HCT116 (cell line): ENCODE results near the gene TRIM56. TPM values are rescaled to one million over a fixed set of nuclear protein-coding genes. Genes with fewer than 3 reads are reported as not detected.
"Not testable (repeated sequence)": the region's sequence is repeated elsewhere in the genome, so short reads cannot be mapped to it uniquely, and the experiment has no call there.

Source experiments
- ATAC-seq: fragments of 200-7000 bp; cut with Tn5 transposase; 2 replicates; pipeline ENCODE4 v1.9.1; 2020; ENCODE audit warnings: mild to moderate bottlenecking, moderate library complexity
- BruUV-seq: library from RNA; stranded (reverse); fragments of 400-500 nt; replicated peaks from 2 replicates; lab custom pipeline; 2021; lab: Mats Ljungman, UMichigan
- CTCF ChIA-PET: fragments of 300-600 bp; sonication (Branson Sonifier 250); formaldehyde crosslinking; loops from one replicate; lab custom pipeline; 2021; ENCODE audit warnings: antibody characterized with exemption; lab: Charles Lee
- POLR2A ChIA-PET: fragments of 300-600, 350-600 bp; sonication (Branson Sonifier 250); formaldehyde crosslinking; loops from one replicate; lab custom pipeline; 2021; ENCODE audit warnings: antibody characterized with exemption; lab: Charles Lee
- RAD21 ChIA-PET, 2 experiments: fragments of 300-600 bp; sonication (Branson Sonifier 250); formaldehyde crosslinking; loops; one replicate each; lab custom pipeline; 2023; ENCODE audit warnings: low total read pairs in 2 of 2; ENCODE audit not compliant: uncharacterized antibody in 2 of 2, unreplicated experiment in 2 of 2, low non-redundant PET in 1 of 2; lab: Charles Lee
- DNase-seq: peaks from one replicate; pipeline ENCODE4 v3.0.0-alpha.2; 2010; ENCODE audit warnings: low read depth, low spot score
- H2AFZ ChIP-seq: fragments of 200-600 bp; shearing (Covaris generic), sonication (generic); 2 replicates; pipeline ENCODE4 v1.6.1; 2017; ENCODE audit warnings: low read depth, mixed run types, mixed read lengths, antibody characterized with exemption, low read length; ENCODE audit not compliant: poor library complexity, severe bottlenecking
- H3K27ac ChIP-seq: 2 replicates; pipeline ENCODE4 v1.5.1; 2012; ENCODE audit warnings: low read depth, low read length
- H3K27me3 ChIP-seq: fragments of 200-600 bp; sonication (generic); 2 replicates; pipeline ENCODE4 v1.6.1; 2016; ENCODE audit warnings: mixed run types, low read length, mixed read lengths; ENCODE audit not compliant: insufficient read depth
- H3K36me3 ChIP-seq, 2 experiments: fragments of 200-500 bp in 1 of 2; fragments of 200-600 bp in 1 of 2; sonication (Bioruptor generic) in 1 of 2; sonication (generic) in 1 of 2; 2 replicates each; pipeline versions ENCODE4 v1.5.1 to v1.6.1; 2014 to 2016; ENCODE audit warnings: low read length in 2 of 2, inconsistent platforms in 1 of 2, mixed read lengths in 1 of 2, mixed run types in 1 of 2; ENCODE audit not compliant: insufficient read depth in 2 of 2, control insufficient read depth in 1 of 2
- H3K4me1 ChIP-seq, 2 experiments: fragments of 200-600 bp in 1 of 2; sonication (generic) in 1 of 2; 2 replicates each; pipeline versions ENCODE4 v1.5.1 to v1.6.1; 2012 to 2017; ENCODE audit warnings: low read length in 2 of 2, inconsistent platforms in 1 of 2, mild to moderate bottlenecking in 1 of 2, mixed read lengths in 1 of 2, mixed run types in 1 of 2, moderate library complexity in 1 of 2; ENCODE audit not compliant: insufficient read depth in 2 of 2, control insufficient read depth in 1 of 2
- H3K4me2 ChIP-seq: fragments of 200-600 bp; sonication (generic); 2 replicates; pipeline ENCODE4 v1.6.1; 2017; ENCODE audit warnings: mixed run types, low read length, mixed read lengths
- H3K4me3 ChIP-seq, 2 experiments: fragments of 200-600 bp in 1 of 2; sonication (generic) in 1 of 2; replicated peaks in 1 of 2; 2 replicates each; pipeline ENCODE4 v1.5.1; 2011 to 2016; ENCODE audit warnings: low read length in 2 of 2, control low read depth in 1 of 2, low read depth in 1 of 2, mild to moderate bottlenecking in 1 of 2, mixed read lengths in 1 of 2, mixed run types in 1 of 2
- H3K79me2 ChIP-seq: fragments of 200-600 bp; sonication (generic); 2 replicates; pipeline ENCODE4 v1.6.1; 2017; ENCODE audit warnings: mild to moderate bottlenecking, mixed run types, low read length, moderate library complexity, mixed read lengths; ENCODE audit not compliant: insufficient read depth
- H3K9ac ChIP-seq: fragments of 200-600 bp; sonication (generic); 2 replicates; pipeline ENCODE4 v1.6.1; 2016; ENCODE audit warnings: low read length, mixed read lengths
- H3K9me2 ChIP-seq: fragments of 200-600 bp; sonication (generic), shearing (Covaris generic); 2 replicates; pipeline ENCODE4 v1.6.1; 2017; ENCODE audit warnings: mixed run types, mild to moderate bottlenecking, moderate library complexity; ENCODE audit not compliant: insufficient read depth
- H3K9me3 ChIP-seq, 2 experiments: fragments of 200-500 bp in 1 of 2; fragments of 200-600 bp in 1 of 2; sonication (Bioruptor generic) in 1 of 2; sonication (generic) in 1 of 2; 2 replicates each; pipeline ENCODE4 v1.6.1; 2014 to 2017; ENCODE audit warnings: low read length in 2 of 2, mixed read lengths in 2 of 2, inconsistent platforms in 1 of 2, low read depth in 1 of 2, mild to moderate bottlenecking in 1 of 2, mixed run types in 1 of 2, moderate library complexity in 1 of 2; ENCODE audit not compliant: control insufficient read depth in 1 of 2, insufficient read depth in 1 of 2
- H4K20me1 ChIP-seq: fragments of 200-600 bp; sonication (generic), shearing (Covaris generic); 2 replicates; pipeline ENCODE4 v1.6.1; 2017; ENCODE audit warnings: mixed run types, mild to moderate bottlenecking, moderate library complexity; ENCODE audit not compliant: insufficient read depth
- SRF ChIP-seq: IDR thresholded peaks from 2 replicates; pipeline ENCODE4 v1.6.1; 2012; ENCODE audit warnings: low read depth
- TCF7L2 ChIP-seq: IDR thresholded peaks from 2 replicates; pipeline ENCODE4 v1.7.0; 2011; ENCODE audit warnings: borderline replicate concordance, inconsistent platforms; ENCODE audit not compliant: insufficient read depth, insufficient read length; ENCODE audit errors: extremely low read depth
- intact Hi-C: fragments of 100-400 bp; cut with micrococcal nuclease; formaldehyde crosslinking; loops from 2 replicates; pipeline ENCODE4 v1.10.0; 2022
- total RNA-seq: library from RNA; stranded (reverse); gene quantifications from one replicate; pipeline ENCODE4 v1.2.1, GENCODE V29; 2021; ENCODE audit not compliant: unreplicated experiment
- TF ChIP-seq, protein P1 (sequence below), 3 experiments: fragments of 200-600 bp in 1 of 3; sonication (generic) in 1 of 3; IDR thresholded peaks in 2 of 3; conservative IDR thresholded peaks in 1 of 3; 2 replicates each; pipeline ENCODE4 v1.5.1; 2012 to 2017; ENCODE audit warnings: low read depth in 2 of 3, low read length in 2 of 3, antibody characterized with exemption in 1 of 3, borderline replicate concordance in 1 of 3, control low read depth in 1 of 3, mild to moderate bottlenecking in 1 of 3, mixed read lengths in 1 of 3, mixed run types in 1 of 3, moderate library complexity in 1 of 3; ENCODE audit not compliant: insufficient read depth in 1 of 3

Gene TRIM56
- total RNA-seq, 1 experiment from 2014 or later = 25.9 TPM

DNA sequence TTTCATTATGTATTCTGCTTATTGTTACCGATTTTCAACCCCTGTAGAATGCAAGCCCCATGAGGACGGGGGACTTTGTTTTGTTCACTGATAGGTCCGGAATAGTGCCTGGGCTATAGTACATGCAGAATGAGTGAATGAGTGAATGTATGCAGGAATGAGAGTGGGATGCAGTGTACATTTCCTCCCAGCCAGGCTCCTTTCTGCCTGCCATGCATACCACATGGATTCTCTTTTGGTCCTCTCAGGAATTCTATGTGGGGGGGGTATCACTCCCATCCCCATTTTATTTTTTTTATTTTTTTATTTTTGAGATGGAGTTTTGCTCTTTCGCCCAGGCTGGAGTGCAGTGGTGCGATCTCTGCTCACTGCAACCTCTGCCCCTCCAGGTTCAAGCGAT lies 16.7 kb downstream of the TRIM56 start (continued):
- TF ChIP-seq, protein P1, sequence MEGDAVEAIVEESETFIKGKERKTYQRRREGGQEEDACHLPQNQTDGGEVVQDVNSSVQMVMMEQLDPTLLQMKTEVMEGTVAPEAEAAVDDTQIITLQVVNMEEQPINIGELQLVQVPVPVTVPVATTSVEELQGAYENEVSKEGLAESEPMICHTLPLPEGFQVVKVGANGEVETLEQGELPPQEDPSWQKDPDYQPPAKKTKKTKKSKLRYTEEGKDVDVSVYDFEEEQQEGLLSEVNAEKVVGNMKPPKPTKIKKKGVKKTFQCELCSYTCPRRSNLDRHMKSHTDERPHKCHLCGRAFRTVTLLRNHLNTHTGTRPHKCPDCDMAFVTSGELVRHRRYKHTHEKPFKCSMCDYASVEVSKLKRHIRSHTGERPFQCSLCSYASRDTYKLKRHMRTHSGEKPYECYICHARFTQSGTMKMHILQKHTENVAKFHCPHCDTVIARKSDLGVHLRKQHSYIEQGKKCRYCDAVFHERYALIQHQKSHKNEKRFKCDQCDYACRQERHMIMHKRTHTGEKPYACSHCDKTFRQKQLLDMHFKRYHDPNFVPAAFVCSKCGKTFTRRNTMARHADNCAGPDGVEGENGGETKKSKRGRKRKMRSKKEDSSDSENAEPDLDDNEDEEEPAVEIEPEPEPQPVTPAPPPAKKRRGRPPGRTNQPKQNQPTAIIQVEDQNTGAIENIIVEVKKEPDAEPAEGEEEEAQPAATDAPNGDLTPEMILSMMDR (IDR thresholded peaks at IDR 0.05 in 2 of 3, conservative IDR thresholded peaks at IDR 0.05 in 1 of 3; ENCODE audit: borderline replicate concordance in 1 of 3, insufficient read depth in 1 of 3, low read depth in 2 of 3, low read length in 2 of 3) = no peak
- TF ChIP-seq TCF7L2 = no peak
- TF ChIP-seq SRF = no peak

DNA sequence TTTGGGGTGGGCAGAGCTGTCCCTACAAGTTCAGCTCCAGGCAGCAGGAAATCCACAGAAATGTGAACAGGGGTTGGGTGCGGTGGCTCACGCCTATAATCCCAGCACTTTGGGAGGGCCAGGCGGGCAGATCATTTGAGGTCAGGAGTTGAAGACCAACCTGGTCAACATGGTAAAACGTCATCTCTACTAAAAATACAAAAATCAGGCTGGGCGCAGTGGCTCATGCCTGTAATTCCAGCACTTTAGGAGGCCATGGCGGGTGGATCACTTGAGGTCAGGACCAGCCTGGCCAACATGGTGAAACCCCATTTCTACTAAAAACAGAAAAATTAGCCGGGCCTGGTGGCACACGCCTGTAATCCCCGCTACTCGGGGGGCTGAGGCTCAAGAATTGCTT lies 18.4 kb downstream of the TRIM56 start:
- H3K4me2 ChIP-seq = peak overlapping the region; percentile 51
- BruUV-seq, ATAC-seq, H3K79me2 ChIP-seq, H3K36me3 ChIP-seq, intact Hi-C loops, H3K27me3 ChIP-seq, H3K9me3 ChIP-seq, H3K9me2 ChIP-seq, RAD21 ChIA-PET, H4K20me1 ChIP-seq, H3K4me3 ChIP-seq, DNase-seq: not testable (repeated sequence)
- H3K4me1 ChIP-seq = peaks cover 56 to 75% of the 10 kb centered on the region in 2 experiments
- peak overlapping the region; percentile 16 for H2AFZ ChIP-seq
- POLR2A ChIA-PET = interaction anchor here (0.9 kb wide), 1 partner anchor 15 kb away, joined by 3 read pairs; no protein-coding TSS in a partner anchor
- CTCF ChIA-PET = interaction anchor here (1.6 kb wide), 1 partner anchor 9 kb away, joined by 5 read pairs; no protein-coding TSS in a partner anchor
- peak overlapping the region; percentile 27 for H3K27ac ChIP-seq
- H3K9ac ChIP-seq = peak overlapping the region; percentile 54
